BLaER1 (cell line): Measurements from ENCODE around the gene SIGLEC1.

Source experiments
- H3K27ac ChIP-seq: shearing (Covaris generic); formaldehyde crosslinking; 2 replicates; pipeline ENCODE4 v1.8.1; 2022
- H3K27me3 ChIP-seq: shearing (Covaris generic); formaldehyde crosslinking; 2 replicates; pipeline ENCODE4 v1.8.1; 2022
- H3K36me3 ChIP-seq: shearing (Covaris generic); formaldehyde crosslinking; 2 replicates; pipeline ENCODE4 v1.8.1; 2022
- H3K4me1 ChIP-seq: shearing (Covaris generic); formaldehyde crosslinking; 2 replicates; pipeline ENCODE4 v1.8.1; 2022
- H3K4me2 ChIP-seq: shearing (Covaris generic); formaldehyde crosslinking; 2 replicates; pipeline ENCODE4 v1.8.1; 2022
- H3K4me3 ChIP-seq: shearing (Covaris generic); formaldehyde crosslinking; 2 replicates; pipeline ENCODE4 v1.8.1; 2022
- H3K9ac ChIP-seq: shearing (Covaris generic); formaldehyde crosslinking; 2 replicates; pipeline ENCODE4 v1.8.1; 2022
- H3K9me3 ChIP-seq: shearing (Covaris generic); formaldehyde crosslinking; 2 replicates; pipeline ENCODE4 v1.8.1; 2022
- H4K20me1 ChIP-seq: shearing (Covaris generic); formaldehyde crosslinking; 2 replicates; pipeline ENCODE4 v1.8.1; 2022
- Cebpa-rat ChIP-seq: shearing (Covaris generic); IDR thresholded peaks from 2 replicates; pipeline ENCODE4 v1.8.1; 2022

The SIGLEC1 gene

DNA sequence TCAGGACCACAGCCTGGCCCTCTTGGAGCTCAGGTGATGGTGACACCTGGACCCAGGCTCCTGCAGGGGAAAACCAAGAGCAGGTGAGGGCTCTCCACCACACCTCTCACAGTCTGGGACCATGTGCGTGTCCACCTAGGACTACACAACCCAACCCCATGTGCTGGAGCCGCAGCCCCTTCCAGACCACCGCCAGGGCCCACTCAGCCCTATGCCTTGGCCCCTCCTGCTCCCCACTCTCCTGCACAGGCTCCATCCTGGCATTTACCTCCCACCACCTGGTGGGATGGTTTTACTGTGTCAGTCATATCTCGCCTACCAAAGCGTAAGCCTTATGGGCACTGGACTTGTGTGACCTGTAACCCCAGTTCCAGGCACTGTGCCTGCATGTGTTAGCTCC, 17.5 kb downstream of the SIGLEC1 start:
- Histone ChIP-seq H3K4me3 (no peak overlapping the region), H3K9me3 (no peaks in the 10 kb centered on the region), H3K9ac (no peak overlapping the region), H3K36me3 (no peaks in the 10 kb centered on the region), H3K4me2 (no peak overlapping the region), H3K27ac (no peak overlapping the region), H3K4me1 (no peaks in the 10 kb centered on the region), H4K20me1 (no peaks in the 10 kb centered on the region), H3K27me3 (no peaks in the 10 kb centered on the region)
- TF ChIP-seq Cebpa-rat = no peak

DNA sequence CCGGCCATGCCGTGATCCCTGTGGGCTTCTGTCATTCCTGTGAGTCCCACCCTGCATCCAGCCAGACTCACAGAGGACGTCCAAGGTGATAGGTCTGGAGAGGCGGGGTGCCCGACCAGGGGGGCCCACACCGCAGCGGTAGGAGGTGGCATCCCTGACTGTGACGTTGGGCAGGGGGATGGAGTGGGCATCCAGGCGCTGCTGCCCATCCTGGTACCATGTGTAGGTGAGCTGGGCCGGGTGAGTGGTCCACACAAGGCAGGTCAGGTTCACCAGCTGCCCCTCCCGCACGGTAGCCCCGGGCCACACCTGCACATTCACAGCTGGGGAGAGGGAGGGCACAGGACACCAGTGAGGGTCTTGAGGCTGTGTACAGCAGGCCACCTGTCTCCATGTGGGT, 19.0 kb downstream of the SIGLEC1 start:
- H3K27ac ChIP-seq = no peak overlapping the region
- H3K9ac ChIP-seq = no peak overlapping the region
- H3K36me3 ChIP-seq = no peaks in the 10 kb centered on the region
- no peak for TF ChIP-seq Cebpa-rat
- H3K4me2 ChIP-seq = no peak overlapping the region
- H3K4me1 ChIP-seq = no peaks in the 10 kb centered on the region
- H3K9me3 ChIP-seq = no peaks in the 10 kb centered on the region
- no peak overlapping the region for H3K4me3 ChIP-seq
- H4K20me1 ChIP-seq = no peaks in the 10 kb centered on the region
- H3K27me3 ChIP-seq = no peaks in the 10 kb centered on the region

DNA sequence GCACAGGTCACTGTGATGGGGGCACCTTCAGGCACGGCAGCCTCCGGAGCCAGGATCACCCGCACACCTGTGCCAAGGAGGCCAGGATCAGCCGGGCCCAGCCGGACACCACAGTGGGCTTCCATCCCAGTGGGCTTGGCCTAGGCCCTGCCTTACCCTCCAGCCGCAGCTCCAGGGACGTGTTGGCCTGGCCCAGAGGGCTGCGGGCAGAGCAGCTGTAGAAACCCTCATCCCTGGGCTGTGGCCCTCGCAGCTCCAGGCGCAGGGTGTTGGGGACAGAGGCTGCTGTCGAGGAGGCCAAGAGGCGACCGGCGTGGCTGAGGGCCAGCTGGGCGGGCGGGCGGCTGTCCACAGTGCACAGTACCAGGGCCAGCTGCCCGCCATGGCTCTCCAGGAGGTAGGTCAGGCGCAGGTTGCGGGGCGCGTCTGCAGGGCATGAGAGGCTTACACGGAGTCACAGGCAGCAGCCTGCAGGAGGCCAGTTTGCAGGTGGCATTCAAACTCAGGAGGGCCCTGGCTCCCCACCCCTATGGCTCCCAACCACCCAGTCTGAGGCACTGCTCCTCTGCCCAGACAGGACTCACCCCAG, 19.6 kb downstream of the SIGLEC1 start:
- H3K4me3 ChIP-seq = no peak overlapping the region
- H3K4me1 ChIP-seq = no peaks in the 10 kb centered on the region
- no peaks in the 10 kb centered on the region for H3K27me3 ChIP-seq
- TF ChIP-seq Cebpa-rat = no peak
- H4K20me1 ChIP-seq = no peaks in the 10 kb centered on the region
- no peak overlapping the region for H3K9ac ChIP-seq
- no peak overlapping the region for H3K4me2 ChIP-seq
- no peak overlapping the region for H3K27ac ChIP-seq
- H3K36me3 ChIP-seq = no peaks in the 10 kb centered on the region
- H3K9me3 ChIP-seq = no peaks in the 10 kb centered on the region

DNA sequence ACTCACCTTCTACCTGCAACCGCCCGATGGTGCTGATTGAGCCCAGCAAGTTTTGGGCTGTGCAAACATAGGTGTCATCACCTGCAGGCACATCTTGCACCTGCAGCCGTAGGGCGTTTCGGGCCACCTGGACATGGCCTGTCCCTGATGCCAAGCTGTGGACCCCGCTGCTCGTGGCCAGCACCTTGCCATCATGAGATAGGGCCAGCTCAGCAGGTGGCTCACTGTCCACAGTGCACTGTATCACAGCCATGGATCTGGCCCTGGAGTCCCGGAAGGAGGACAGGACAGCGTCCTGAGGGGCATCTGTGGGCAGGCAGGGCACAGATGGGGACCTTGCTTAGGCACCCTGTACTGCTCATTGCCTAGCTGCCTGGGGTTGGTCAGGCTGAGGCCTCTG, 20.5 kb downstream of the SIGLEC1 start:
- Histone ChIP-seq H3K9ac (no peak overlapping the region), H3K27me3 (no peaks in the 10 kb centered on the region), H3K4me2 (no peak overlapping the region), H3K4me1 (no peaks in the 10 kb centered on the region), H3K9me3 (no peaks in the 10 kb centered on the region), H3K4me3 (no peak overlapping the region), H3K36me3 (no peaks in the 10 kb centered on the region), H3K27ac (no peak overlapping the region), H4K20me1 (no peaks in the 10 kb centered on the region)
- no peak for TF ChIP-seq Cebpa-rat

DNA sequence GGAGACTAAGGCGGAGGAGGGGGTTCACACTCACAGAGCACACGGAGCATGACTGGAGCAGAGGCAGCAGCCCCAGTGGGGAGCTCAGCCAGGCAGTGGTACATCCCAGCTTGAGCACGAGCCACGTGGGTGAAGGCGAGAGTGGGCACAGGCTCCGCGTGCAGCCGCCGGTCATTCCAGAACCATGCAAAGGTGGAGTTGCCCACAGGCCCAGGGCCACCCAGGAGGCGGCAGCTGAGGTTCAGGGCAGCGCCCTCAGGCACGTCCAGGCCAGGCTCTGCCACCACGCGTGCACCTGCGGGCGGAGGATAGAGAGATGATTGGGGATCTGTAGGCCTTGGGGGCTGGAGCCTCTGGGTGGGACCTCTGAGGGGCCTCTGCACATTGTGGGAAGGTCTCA, 21.1 kb downstream of the SIGLEC1 start:
- no peaks in the 10 kb centered on the region for H4K20me1 ChIP-seq
- TF ChIP-seq Cebpa-rat = no peak
- no peaks in the 10 kb centered on the region for H3K9me3 ChIP-seq
- H3K4me2 ChIP-seq = no peak overlapping the region
- no peak overlapping the region for H3K9ac ChIP-seq
- no peaks in the 10 kb centered on the region for H3K4me1 ChIP-seq
- no peak overlapping the region for H3K4me3 ChIP-seq
- H3K36me3 ChIP-seq = no peaks in the 10 kb centered on the region
- H3K27me3 ChIP-seq = no peaks in the 10 kb centered on the region
- no peak overlapping the region for H3K27ac ChIP-seq

DNA sequence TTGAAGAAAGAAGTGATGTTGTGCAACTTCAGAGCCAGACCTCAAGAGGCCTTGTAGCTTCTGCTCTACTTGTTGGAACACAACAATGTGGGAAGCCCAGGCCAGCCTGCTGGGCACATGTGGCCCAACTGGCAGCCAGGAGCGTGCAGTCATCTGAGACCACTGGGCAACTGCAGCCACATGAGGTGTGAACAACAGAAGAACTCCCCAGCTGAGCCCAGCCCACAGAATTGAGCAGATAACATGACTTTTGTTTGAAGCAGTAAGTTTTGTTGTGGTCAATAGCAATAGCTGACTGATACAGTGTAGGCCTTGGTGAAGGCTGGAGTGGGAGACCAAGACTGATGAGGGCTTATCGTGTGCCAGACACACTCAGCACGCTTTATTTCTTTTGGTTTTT, 22.0 kb downstream of the SIGLEC1 start:
- H3K9ac ChIP-seq = no peak overlapping the region
- H4K20me1 ChIP-seq = no peaks in the 10 kb centered on the region
- H3K36me3 ChIP-seq = no peaks in the 10 kb centered on the region

DNA sequence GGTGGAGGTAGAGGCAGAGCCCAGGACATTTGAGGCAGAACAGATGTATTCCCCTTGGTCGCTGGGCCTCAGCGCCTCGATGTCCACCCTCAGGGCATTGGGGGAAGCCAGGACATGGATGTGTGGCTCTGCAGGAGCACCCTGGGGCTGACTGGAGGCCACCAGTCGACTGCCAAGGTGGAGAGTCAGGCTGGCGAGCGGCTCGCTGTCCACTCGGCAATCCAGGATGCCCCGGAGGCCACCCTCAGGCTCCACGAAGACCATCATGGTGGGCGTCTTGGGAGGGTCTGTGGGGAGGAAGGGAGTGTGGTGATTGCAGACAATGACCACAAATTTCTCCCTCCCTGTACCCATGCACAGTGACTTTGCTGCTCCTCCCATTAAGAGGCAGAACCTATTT, 22.4 kb downstream of the SIGLEC1 start:
- no peak overlapping the region for H3K27ac ChIP-seq
- no peaks in the 10 kb centered on the region for H3K36me3 ChIP-seq
- H4K20me1 ChIP-seq = no peaks in the 10 kb centered on the region
- peaks cover 2% of the 10 kb centered on the region; the same call in 1 of the 2 replicates for H3K27me3 ChIP-seq
- TF ChIP-seq Cebpa-rat = no peak
- no peak overlapping the region for H3K9ac ChIP-seq
- H3K4me1 ChIP-seq = no peaks in the 10 kb centered on the region
- no peak overlapping the region for H3K4me3 ChIP-seq
- no peak overlapping the region for H3K4me2 ChIP-seq
- no peaks in the 10 kb centered on the region for H3K9me3 ChIP-seq

More for the DNA sequence above, 22.0 kb downstream of the SIGLEC1 start:
- no peaks in the 10 kb centered on the region for H3K9me3 ChIP-seq
- no peak overlapping the region for H3K27ac ChIP-seq
- no peaks in the 10 kb centered on the region for H3K4me1 ChIP-seq
- H3K27me3 ChIP-seq = no peaks in the 10 kb centered on the region
- no peak for TF ChIP-seq Cebpa-rat
- no peak overlapping the region for H3K4me3 ChIP-seq
- no peak overlapping the region for H3K4me2 ChIP-seq

DNA sequence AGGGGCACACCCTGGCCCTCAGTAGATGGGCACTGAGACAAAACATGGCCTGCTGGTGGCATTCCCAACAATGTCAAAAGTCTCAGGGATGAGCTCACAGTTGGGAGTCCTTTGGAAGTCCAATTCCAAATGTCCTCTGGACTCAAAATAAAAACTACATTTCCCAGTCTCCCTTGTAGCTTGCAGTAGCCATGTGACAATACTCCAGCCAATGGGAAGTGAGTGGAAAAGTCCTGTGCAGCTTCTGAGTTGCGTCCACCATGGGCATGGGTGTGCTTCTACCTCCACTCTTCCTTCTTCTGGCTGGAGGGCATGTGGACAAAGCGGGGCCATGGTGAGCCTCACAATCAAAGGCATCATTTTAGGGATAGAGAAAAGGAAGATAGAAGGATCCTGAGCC, 24.7 kb downstream of the SIGLEC1 start:
- H4K20me1 ChIP-seq = no peaks in the 10 kb centered on the region
- no peak overlapping the region for H3K4me2 ChIP-seq
- no peaks in the 10 kb centered on the region for H3K36me3 ChIP-seq
- no peak overlapping the region for H3K9ac ChIP-seq
- no peak for TF ChIP-seq Cebpa-rat
- H3K9me3 ChIP-seq = no peaks in the 10 kb centered on the region
- H3K27ac ChIP-seq = no peak overlapping the region
- H3K4me3 ChIP-seq = no peak overlapping the region
- peaks cover 16% of the 10 kb centered on the region for H3K27me3 ChIP-seq
- no peaks in the 10 kb centered on the region for H3K4me1 ChIP-seq

DNA sequence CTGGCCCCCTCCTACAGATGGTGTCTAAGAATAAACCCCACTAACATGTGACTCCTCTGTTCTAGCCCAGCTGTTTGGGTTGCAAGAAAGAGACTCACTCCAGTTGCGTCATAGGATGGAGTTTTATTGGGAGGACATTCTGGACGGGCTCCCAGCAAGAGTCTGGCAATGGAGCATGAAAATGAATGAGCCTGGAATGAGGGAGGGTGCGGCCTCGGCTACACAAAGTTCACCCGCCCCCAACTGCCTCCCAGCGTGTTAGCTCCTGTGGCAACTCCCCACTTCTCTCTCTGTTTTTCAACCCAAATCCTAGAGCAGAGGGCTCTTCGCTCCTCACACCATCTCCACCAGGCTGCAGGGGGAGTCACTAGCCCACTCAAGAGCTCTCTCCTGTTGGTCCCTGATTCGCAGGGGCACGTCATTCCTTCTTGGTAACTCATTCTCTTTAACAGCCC, 25.5 kb downstream of the SIGLEC1 start:
- Histone ChIP-seq H3K4me3 (no peak overlapping the region), H3K27ac (no peak overlapping the region), H3K9ac (no peak overlapping the region), H3K27me3 (peaks cover 24% of the 10 kb centered on the region), H4K20me1 (no peaks in the 10 kb centered on the region), H3K4me2 (no peak overlapping the region), H3K36me3 (no peaks in the 10 kb centered on the region), H3K9me3 (no peaks in the 10 kb centered on the region), H3K4me1 (no peaks in the 10 kb centered on the region)
- TF ChIP-seq Cebpa-rat = no peak

DNA sequence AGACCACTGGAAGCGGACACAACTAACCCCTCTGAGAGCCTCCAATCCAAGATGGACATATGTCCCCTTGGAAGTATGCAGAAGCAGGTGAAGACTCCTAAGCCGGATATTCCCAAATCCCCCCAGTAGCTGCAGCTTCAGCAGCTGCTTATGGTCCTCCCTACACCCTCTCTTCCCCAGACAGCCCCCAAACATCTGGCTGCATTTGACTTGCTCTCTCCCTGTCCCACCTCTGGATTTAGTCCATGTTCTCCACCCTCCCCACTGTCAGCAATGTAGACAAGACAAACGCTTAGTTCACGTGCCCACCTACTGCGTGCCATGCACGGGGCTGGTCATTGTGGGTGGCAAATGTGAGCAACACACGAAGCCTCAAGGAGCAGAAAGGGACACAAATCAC, 26.0 kb downstream of the SIGLEC1 start:
- Histone ChIP-seq H3K4me3 (no peak overlapping the region), H3K9ac (no peak overlapping the region), H3K27me3 (peaks cover 29% of the 10 kb centered on the region), H3K36me3 (no peaks in the 10 kb centered on the region), H3K4me1 (no peaks in the 10 kb centered on the region), H3K27ac (no peak overlapping the region), H3K9me3 (no peaks in the 10 kb centered on the region), H3K4me2 (no peak overlapping the region), H4K20me1 (no peaks in the 10 kb centered on the region)
- TF ChIP-seq Cebpa-rat = no peak

DNA sequence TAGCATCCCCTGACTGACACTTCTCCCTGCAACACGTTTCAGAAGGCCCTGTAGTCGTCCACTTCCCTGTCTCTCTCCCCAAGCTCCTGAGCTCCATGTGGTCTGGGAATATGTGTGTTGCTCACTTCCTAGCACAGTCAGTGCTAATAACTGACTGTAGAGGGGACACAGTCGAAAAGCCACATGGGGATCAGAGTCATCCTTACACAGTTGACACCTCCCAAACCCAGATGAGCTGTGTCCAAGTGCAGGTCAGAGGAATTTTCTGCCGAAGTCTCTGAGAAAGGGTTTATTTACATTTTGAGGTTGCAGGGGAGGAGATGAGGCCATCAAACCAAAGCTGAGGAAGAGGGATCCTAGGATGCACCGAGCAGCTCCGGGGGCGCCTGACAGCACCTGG, 27.1 kb downstream of the SIGLEC1 start:
- H3K27me3 ChIP-seq = peaks cover 39% of the 10 kb centered on the region
- no peak overlapping the region for H3K9ac ChIP-seq
- H3K4me2 ChIP-seq = no peak overlapping the region
- H3K4me3 ChIP-seq = no peak overlapping the region
- no peaks in the 10 kb centered on the region for H3K36me3 ChIP-seq
- no peaks in the 10 kb centered on the region for H3K4me1 ChIP-seq
- H3K27ac ChIP-seq = no peak overlapping the region
- 0 out of 2 replicates have a peak, but pooled peaks cover 6% of the 10 kb centered on the region for H4K20me1 ChIP-seq
- no peaks in the 10 kb centered on the region for H3K9me3 ChIP-seq
- no peak for TF ChIP-seq Cebpa-rat
